H9 (cell line): ENCODE results near the gene SPOUT1. TPM values are rescaled to one million over a fixed set of nuclear protein-coding genes. Genes with fewer than 3 reads are reported as not detected.
"Not testable (repeated sequence)": the region's sequence is repeated elsewhere in the genome, so short reads cannot be mapped to it uniquely, and the experiment has no call there.

Experiments used
- DNase-seq: peaks from one replicate; pipeline ENCODE4 v3.0.0-alpha.2; 2017
- H2AFZ ChIP-seq: one replicate; pipeline ENCODE4 v1.6.1; 2013; ENCODE audit warnings: mild to moderate bottlenecking, low read length, control low read depth, moderate library complexity
- H2AK5ac ChIP-seq: 2 replicates; pipeline ENCODE4 v1.6.1; 2013; ENCODE audit warnings: low read length, control low read depth, mixed read lengths; ENCODE audit not compliant: insufficient read length
- H2BK120ac ChIP-seq: one replicate; pipeline ENCODE4 v1.6.1; 2013; ENCODE audit warnings: low read depth, mild to moderate bottlenecking, low read length, control low read depth, inconsistent platforms; ENCODE audit not compliant: poor library complexity, severe bottlenecking
- H2BK12ac ChIP-seq: 2 replicates; pipeline ENCODE4 v1.6.1; 2013; ENCODE audit warnings: low read length, control low read depth, mixed read lengths, low read depth; ENCODE audit not compliant: insufficient read length
- H2BK15ac ChIP-seq: 2 replicates; pipeline ENCODE4 v1.6.1; 2013; ENCODE audit warnings: low read depth, low read length, control low read depth
- H2BK20ac ChIP-seq: one replicate; pipeline ENCODE4 v1.6.1; 2013; ENCODE audit warnings: low read depth, mild to moderate bottlenecking, low read length, control low read depth, inconsistent platforms; ENCODE audit not compliant: poor library complexity, severe bottlenecking
- H2BK5ac ChIP-seq: 2 replicates; pipeline ENCODE4 v1.6.1; 2013; ENCODE audit warnings: low read length, control low read depth, mixed read lengths; ENCODE audit not compliant: insufficient read length
- H3K14ac ChIP-seq: 2 replicates; pipeline ENCODE4 v1.6.1; 2013; ENCODE audit warnings: low read length, control low read depth; ENCODE audit not compliant: insufficient read depth
- H3K18ac ChIP-seq: 2 replicates; pipeline ENCODE4 v1.6.1; 2013; ENCODE audit warnings: low read depth, mild to moderate bottlenecking, mixed read lengths, low read length, control low read depth; ENCODE audit not compliant: insufficient read length
- H3K23ac ChIP-seq: 2 replicates; pipeline ENCODE4 v1.6.1; 2013; ENCODE audit warnings: low read length, control low read depth, mixed read lengths, low read depth; ENCODE audit not compliant: insufficient read length
- H3K23me2 ChIP-seq: 2 replicates; pipeline ENCODE4 v1.6.1; 2013; ENCODE audit warnings: low read depth, mild to moderate bottlenecking, mixed read lengths, low read length, control low read depth; ENCODE audit not compliant: insufficient read length, poor library complexity, severe bottlenecking
- H3K27ac ChIP-seq: 2 replicates; pipeline ENCODE4 v1.5.1; 2013; ENCODE audit warnings: low read length, control low read depth, mixed read lengths, low read depth; ENCODE audit not compliant: insufficient read length
- H3K27me3 ChIP-seq: 2 replicates; pipeline ENCODE4 v1.6.1; 2013; ENCODE audit warnings: low read length, control low read depth, inconsistent platforms; ENCODE audit not compliant: insufficient read depth
- H3K4ac ChIP-seq: 2 replicates; pipeline ENCODE4 v1.6.1; 2013; ENCODE audit warnings: low read depth, mild to moderate bottlenecking, control low read depth, inconsistent platforms, low read length, moderate library complexity
- H3K4me1 ChIP-seq: 2 replicates; pipeline ENCODE4 v1.6.1; 2013; ENCODE audit warnings: low read length, control low read depth, inconsistent platforms; ENCODE audit not compliant: insufficient read depth
- H3K4me2 ChIP-seq: 2 replicates; pipeline ENCODE4 v1.6.1; 2013; ENCODE audit warnings: low read length, control low read depth, mixed read lengths; ENCODE audit not compliant: insufficient read length, insufficient read depth
- H3K56ac ChIP-seq: 2 replicates; pipeline ENCODE4 v1.6.1; 2013; ENCODE audit warnings: low read depth, mild to moderate bottlenecking, mixed read lengths, low read length, control low read depth; ENCODE audit not compliant: insufficient read length
- H3K79me1 ChIP-seq: 2 replicates; pipeline ENCODE4 v1.6.1; 2013; ENCODE audit warnings: low read depth, mild to moderate bottlenecking, moderate library complexity, low read length, control low read depth, inconsistent platforms; ENCODE audit not compliant: insufficient read depth, poor library complexity, severe bottlenecking
- H3K79me2 ChIP-seq: 2 replicates; pipeline ENCODE4 v1.6.1; 2013; ENCODE audit warnings: low read length, control low read depth, inconsistent platforms; ENCODE audit not compliant: insufficient read depth
- H3K9ac ChIP-seq: 2 replicates; pipeline ENCODE4 v1.6.1; 2013; ENCODE audit warnings: low read length, control low read depth, mixed read lengths; ENCODE audit not compliant: insufficient read length; ENCODE audit errors: extremely low read depth
- H3K9me3 ChIP-seq: one replicate; pipeline ENCODE4 v1.6.1; 2013; ENCODE audit warnings: low read depth, low read length, inconsistent platforms; ENCODE audit not compliant: control insufficient read depth
- H3T11ph ChIP-seq: one replicate; pipeline ENCODE4 v1.6.1; 2013; ENCODE audit warnings: mild to moderate bottlenecking, low read length, control low read depth, inconsistent platforms
- H4K20me1 ChIP-seq: one replicate; pipeline ENCODE4 v1.6.1; 2013; ENCODE audit not compliant: control insufficient read depth, insufficient read length, insufficient read depth
- H4K5ac ChIP-seq: 2 replicates; pipeline ENCODE4 v1.6.1; 2013; ENCODE audit warnings: low read depth, mild to moderate bottlenecking, mixed read lengths, low read length, control low read depth; ENCODE audit not compliant: insufficient read length
- H4K8ac ChIP-seq: replicated peaks from 2 replicates; pipeline ENCODE4 v1.6.1; 2013; ENCODE audit warnings: low read length, control low read depth, mixed read lengths, low read depth; ENCODE audit not compliant: insufficient read length
- H4K91ac ChIP-seq: 2 replicates; pipeline ENCODE4 v1.6.1; 2013; ENCODE audit warnings: low read depth, mild to moderate bottlenecking, moderate library complexity, mixed read lengths, low read length, control low read depth; ENCODE audit not compliant: insufficient read length
- H3K27ac Mint-ChIP-seq, 3 experiments: 2 replicates in 2 of 3; 3 replicates in 1 of 3; pipeline ENCODE4 v1.8.0; 2020 to 2021; ENCODE audit warnings: mixed read lengths in 3 of 3, mild to moderate bottlenecking in 1 of 3, moderate library complexity in 1 of 3
- H3K27me3 Mint-ChIP-seq: 2 replicates; pipeline ENCODE4 v1.8.0; 2021; ENCODE audit warnings: low read depth, mild to moderate bottlenecking, moderate library complexity, mixed read lengths
- H3K36me3 Mint-ChIP-seq, 3 experiments: 2 replicates in 2 of 3; 3 replicates in 1 of 3; pipeline ENCODE4 v1.8.0; 2020 to 2021; ENCODE audit warnings: low read depth in 3 of 3, mixed read lengths in 3 of 3; ENCODE audit not compliant: insufficient read depth in 1 of 3
- H3K4me1 Mint-ChIP-seq, 2 experiments: 2 replicates each; pipeline ENCODE4 v1.8.0; 2020; ENCODE audit warnings: mixed read lengths in 2 of 2
- H3K4me3 Mint-ChIP-seq, 2 experiments: 2 replicates in 1 of 2; 3 replicates in 1 of 2; pipeline ENCODE4 v1.8.0; 2020 to 2021; ENCODE audit warnings: mild to moderate bottlenecking in 2 of 2, mixed read lengths in 2 of 2, moderate library complexity in 1 of 2
- H3K9me3 Mint-ChIP-seq, 2 experiments: 2 replicates in 1 of 2; 3 replicates in 1 of 2; pipeline ENCODE4 v1.8.0; 2020; ENCODE audit warnings: mild to moderate bottlenecking in 2 of 2, mixed read lengths in 2 of 2, moderate library complexity in 1 of 2
- CTCF ChIP-seq: fragments of 200-600 bp; sonication (generic); conservative IDR thresholded peaks from 3 replicates; pipeline ENCODE4 v1.8.0; 2021; ENCODE audit warnings: antibody characterized with exemption, mild to moderate bottlenecking
- WGBS: extraction: QIAGEN DNeasy Blood & Tissue Kit; methylation state at CpG from one replicate; pipeline ENCODE4 v1.1.7; 2013; ENCODE audit warnings: missing lambda C conversion rate, low lambda C conversion rate, mixed read lengths; ENCODE audit not compliant: insufficient read length; ENCODE audit errors: extremely low coverage; 5-methylcytosine and 5-hydroxymethylcytosine counted together
- total RNA-seq: library from RNA; stranded (reverse); gene quantifications from 2 replicates; pipeline ENCODE4 v1.2.1, GENCODE V29; 2021

Gene SPOUT1
- total RNA-seq, 1 experiment from 2014 or later, result 86.3 TPM

- H3K27me3 Mint-ChIP-seq, result peaks cover 5% of the 10 kb centered on the region
- no peak overlapping the region for H3K27ac Mint-ChIP-seq
- peaks cover 0 to 2% (median 0%) of the 10 kb centered on the region in 3 experiments; a peak in 2 of 7 replicates for H3K36me3 Mint-ChIP-seq
These were observed 48.2 kb downstream of the SPOUT1 start for GRCh38 chr9:128781187-128782070.

GRCh38 chr9:128780093-128780492 lies 49.5 kb downstream of the SPOUT1 start:
- H3K4me3 Mint-ChIP-seq, H3K23me2 ChIP-seq, H3K79me1 ChIP-seq, H3K9ac ChIP-seq, H3K9me3 ChIP-seq, H3K23ac ChIP-seq, H2BK15ac ChIP-seq, H3K14ac ChIP-seq, H3K56ac ChIP-seq, H4K8ac ChIP-seq, H2BK5ac ChIP-seq, H4K20me1 ChIP-seq, H2AK5ac ChIP-seq, H3K4me1 ChIP-seq, H3K27ac Mint-ChIP-seq, H2BK120ac ChIP-seq, H2BK12ac ChIP-seq, H3K4me2 ChIP-seq, DNase-seq, H3K36me3 Mint-ChIP-seq, H3K18ac ChIP-seq, H3K79me2 ChIP-seq, H2AFZ ChIP-seq, H3K27me3 Mint-ChIP-seq, H3K4ac ChIP-seq, H3K27ac ChIP-seq, H3K4me1 Mint-ChIP-seq, H4K91ac ChIP-seq, H3K27me3 ChIP-seq, H3T11ph ChIP-seq, H4K5ac ChIP-seq, H2BK20ac ChIP-seq: not testable (repeated sequence)
- no CpG with 5 or more reads among the region's 27 CpGs for WGBS
- peaks cover 16 to 22% of the 10 kb centered on the region in 2 experiments; a peak in 4 of 5 replicates for H3K9me3 Mint-ChIP-seq

More at GRCh38 chr9:128781187-128782070, 48.2 kb downstream of the SPOUT1 start:
- no peak overlapping the region for H4K5ac ChIP-seq
- no peak overlapping the region for H2AK5ac ChIP-seq
- H2BK20ac ChIP-seq, result no peak overlapping the region
- no peak overlapping the region for H3K14ac ChIP-seq
- Mint-ChIP-seq H3K4me3 (no peak overlapping the region), H3K4me1 (no peaks in the 10 kb centered on the region), H3K9me3 (peaks cover 16% of the 10 kb centered on the region in 2 experiments)
- no peaks in the 10 kb centered on the region for H3K79me1 ChIP-seq
- no peak overlapping the region for H3K27ac ChIP-seq
- no peaks in the 10 kb centered on the region for H3K23me2 ChIP-seq
- H3K79me2 ChIP-seq, result no peaks in the 10 kb centered on the region
- H3K4me2 ChIP-seq, result no peak overlapping the region
- H3T11ph ChIP-seq, result no peak overlapping the region
- no peak overlapping the region for H3K9ac ChIP-seq
- no peak overlapping the region for H3K4ac ChIP-seq
- no peaks in the 10 kb centered on the region for H3K4me1 ChIP-seq
- H2BK15ac ChIP-seq, result no peak overlapping the region
- no peak overlapping the region for H3K23ac ChIP-seq
- H2BK12ac ChIP-seq, result no peak overlapping the region
- H4K20me1 ChIP-seq, result no peaks in the 10 kb centered on the region
- H2BK120ac ChIP-seq, result no peak overlapping the region
- H3K56ac ChIP-seq, result no peak overlapping the region
- no peak overlapping the region for H3K18ac ChIP-seq
- no peaks in the 10 kb centered on the region for H3K9me3 ChIP-seq
- no peak overlapping the region for H2AFZ ChIP-seq
- H4K8ac ChIP-seq, result no peak overlapping the region
- H3K27me3 ChIP-seq, result no peaks in the 10 kb centered on the region
- H4K91ac ChIP-seq, result no peak overlapping the region
- no peak for TF ChIP-seq CTCF
- no peak for DNase-seq
- H2BK5ac ChIP-seq, result no peak overlapping the region
- no CpG with 5 or more reads among the region's 7 CpGs for WGBS
